ENCODE data around the gene CBX5. TPM values are rescaled to one million over a fixed set of nuclear protein-coding genes. Genes with fewer than 3 reads are reported as not detected.
A peak's percentile ranks its signal among the peaks of the same experiment; 100 is the strongest.

CBX5 gene
- polyA plus RNA-seq, 1 of the 3 experiments (the other 2 are of a cell fraction), result 11.6 TPM

DNA sequence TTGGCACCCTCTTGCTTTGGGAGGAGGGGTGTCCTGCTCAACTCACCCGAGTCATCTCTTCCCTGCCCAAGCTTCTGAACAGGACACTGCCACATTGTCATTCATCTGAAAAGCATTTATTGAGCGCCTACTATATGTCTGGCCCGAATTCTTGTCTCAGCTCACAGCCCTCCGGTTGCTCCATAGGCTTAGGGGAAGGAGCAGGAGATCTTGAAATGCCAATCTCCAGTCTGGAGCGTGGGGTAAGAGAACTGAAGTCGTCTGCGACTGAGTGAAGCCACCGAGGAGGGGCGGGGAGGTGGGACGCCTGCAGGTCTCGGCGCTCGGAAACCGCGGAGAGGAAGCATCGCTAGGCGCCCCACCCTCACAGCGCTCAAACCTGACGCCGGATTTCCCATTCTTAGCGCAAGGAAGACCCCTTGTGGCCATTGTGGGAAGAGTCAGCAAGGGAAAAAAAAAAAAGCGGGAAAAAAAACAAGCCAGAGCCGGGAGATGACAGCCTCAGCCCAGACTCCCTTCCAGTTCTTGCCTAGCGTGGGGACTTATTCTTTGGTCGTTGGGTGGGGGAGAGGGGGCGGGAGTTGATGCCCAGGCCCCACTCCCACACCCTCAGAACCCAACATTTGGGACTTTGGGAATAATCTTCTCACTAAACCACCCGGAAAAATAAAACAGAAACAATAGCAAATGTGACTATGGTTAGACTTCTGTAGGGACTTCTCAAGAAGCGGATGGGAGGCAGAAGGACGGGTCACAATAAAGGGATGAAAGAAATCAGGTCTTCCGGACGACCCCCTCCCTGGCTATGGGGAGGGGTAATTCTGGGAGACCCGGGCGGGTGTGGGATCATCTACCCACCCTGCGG, 62.9 kb downstream of the CBX5 start (continued):
- TF ChIP-seq REST (IDR thresholded peaks at IDR 0.05; ENCODE audit: low read depth, low read length), result no peak
- TF ChIP-seq RAD21 (IDR thresholded peaks at IDR 0.05; ENCODE audit: low read length), result peak; percentile 80
- TF ChIP-seq GATA2 (CRISPR knock-in tag; IDR thresholded peaks at IDR 0.05), result no peak
- no peak for TF ChIP-seq ELF1 (IDR thresholded peaks at IDR 0.05)
- TF ChIP-seq NFIC (IDR thresholded peaks at IDR 0.05; ENCODE audit: borderline replicate concordance), result no peak
- no peak for TF ChIP-seq EP300 (IDR thresholded peaks at IDR 0.05; ENCODE audit: borderline replicate concordance in 1 of 2, low read depth in 1 of 2, low read length in 1 of 2)
- TF ChIP-seq TEAD4 (IDR thresholded peaks at IDR 0.05; ENCODE audit: borderline replicate concordance, insufficient read depth), result no peak
- TF ChIP-seq GABPA (IDR thresholded peaks at IDR 0.05; ENCODE audit: low read depth), result no peak

GRCh38 chr12:54215989-54216796, 63.7 kb downstream of the CBX5 start:
- no peaks in the 10 kb centered on the region for H3K27me3 ChIP-seq (ENCODE audit: insufficient read depth)
- H2AFZ ChIP-seq (ENCODE audit: low read depth), result peak overlapping the region; percentile 77; the same call in 1 of the 2 replicates
- no peaks in the 10 kb centered on the region for H3K79me2 ChIP-seq (ENCODE audit: insufficient read depth)
- CTCF ChIA-PET, result interaction anchor here (0.7 to 7.3 kb wide), 43 partner anchors 9 to 517 kb away, joined by 3 to 212 read pairs (median 5); partner anchors contain the start of genes COPZ1, HOXC10, HOXC12 and HOXC5
- H3K36me3 ChIP-seq (replicated peaks in 1 of 2; ENCODE audit: control insufficient read depth in 1 of 2, insufficient read depth in 2 of 2, low read length in 1 of 2), result no peaks in the 10 kb centered on the region
- H3F3A ChIP-seq (replicated peaks; ENCODE audit: insufficient read depth), result peaks cover 6% of the 10 kb centered on the region
- H3K9me2 ChIP-seq, result no peaks in the 10 kb centered on the region
- DNase-seq, result no peak
- H3K27ac ChIP-seq (ENCODE audit: low read depth in 2 of 2, low read length in 1 of 2), result no peak overlapping the region
- H3K4me3 ChIP-seq (ENCODE audit: low read depth in 2 of 2, low read length in 1 of 2), result peak overlapping the region; percentile 40 to 62; a peak in 3 of 4 replicates
- peak overlapping the region; percentile 72 for H3K4me2 ChIP-seq
- no peak overlapping the region for H3K9ac ChIP-seq
- peaks cover 0 to 20% of the 10 kb centered on the region in 2 experiments; a peak in 2 of 4 replicates for H3K4me1 ChIP-seq (ENCODE audit: control insufficient read depth in 1 of 2, insufficient read depth in 2 of 2, low read depth in 1 of 2, low read length in 1 of 2)
- no peaks in the 10 kb centered on the region for H4K20me1 ChIP-seq (ENCODE audit: insufficient read depth)
- no peaks in the 10 kb centered on the region for H3K9me3 ChIP-seq
- WGBS (ENCODE audit: low lambda C conversion rate), result 30% methylated on average over 26 of the region's 31 CpGs
- POLR2A ChIA-PET, result interaction anchor here (1.1 to 1.2 kb wide), 3 partner anchors 63 to 231 kb away, joined by 3 read pairs; partner anchors contain the start of gene HOXC10
- TF ChIP-seq, protein P1, sequence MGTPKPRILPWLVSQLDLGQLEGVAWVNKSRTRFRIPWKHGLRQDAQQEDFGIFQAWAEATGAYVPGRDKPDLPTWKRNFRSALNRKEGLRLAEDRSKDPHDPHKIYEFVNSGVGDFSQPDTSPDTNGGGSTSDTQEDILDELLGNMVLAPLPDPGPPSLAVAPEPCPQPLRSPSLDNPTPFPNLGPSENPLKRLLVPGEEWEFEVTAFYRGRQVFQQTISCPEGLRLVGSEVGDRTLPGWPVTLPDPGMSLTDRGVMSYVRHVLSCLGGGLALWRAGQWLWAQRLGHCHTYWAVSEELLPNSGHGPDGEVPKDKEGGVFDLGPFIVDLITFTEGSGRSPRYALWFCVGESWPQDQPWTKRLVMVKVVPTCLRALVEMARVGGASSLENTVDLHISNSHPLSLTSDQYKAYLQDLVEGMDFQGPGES (IDR thresholded peaks at IDR 0.05; ENCODE audit: low read depth, low read length), result no peak
- TF ChIP-seq EZH2phosphoT487 (IDR thresholded peaks at IDR 0.05; ENCODE audit: borderline replicate concordance, low read depth) (no peak), FOXM1 (IDR thresholded peaks at IDR 0.05; ENCODE audit: low read depth) (no peak), MAX (IDR thresholded peaks at IDR 0.05; ENCODE audit: low read depth) (no peak), NFIC (IDR thresholded peaks at IDR 0.05; ENCODE audit: borderline replicate concordance) (no peak), POLR2AphosphoS5 (IDR thresholded peaks at IDR 0.05; ENCODE audit: low read depth, low read length) (no peak), GABPA (IDR thresholded peaks at IDR 0.05; ENCODE audit: low read depth) (no peak), ZBTB33 (IDR thresholded peaks at IDR 0.05; ENCODE audit: borderline replicate concordance, low read depth) (no peak)
- TF ChIP-seq, protein P2, sequence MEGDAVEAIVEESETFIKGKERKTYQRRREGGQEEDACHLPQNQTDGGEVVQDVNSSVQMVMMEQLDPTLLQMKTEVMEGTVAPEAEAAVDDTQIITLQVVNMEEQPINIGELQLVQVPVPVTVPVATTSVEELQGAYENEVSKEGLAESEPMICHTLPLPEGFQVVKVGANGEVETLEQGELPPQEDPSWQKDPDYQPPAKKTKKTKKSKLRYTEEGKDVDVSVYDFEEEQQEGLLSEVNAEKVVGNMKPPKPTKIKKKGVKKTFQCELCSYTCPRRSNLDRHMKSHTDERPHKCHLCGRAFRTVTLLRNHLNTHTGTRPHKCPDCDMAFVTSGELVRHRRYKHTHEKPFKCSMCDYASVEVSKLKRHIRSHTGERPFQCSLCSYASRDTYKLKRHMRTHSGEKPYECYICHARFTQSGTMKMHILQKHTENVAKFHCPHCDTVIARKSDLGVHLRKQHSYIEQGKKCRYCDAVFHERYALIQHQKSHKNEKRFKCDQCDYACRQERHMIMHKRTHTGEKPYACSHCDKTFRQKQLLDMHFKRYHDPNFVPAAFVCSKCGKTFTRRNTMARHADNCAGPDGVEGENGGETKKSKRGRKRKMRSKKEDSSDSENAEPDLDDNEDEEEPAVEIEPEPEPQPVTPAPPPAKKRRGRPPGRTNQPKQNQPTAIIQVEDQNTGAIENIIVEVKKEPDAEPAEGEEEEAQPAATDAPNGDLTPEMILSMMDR (IDR thresholded peaks at IDR 0.05), result no peak
- TF ChIP-seq, protein P3, sequence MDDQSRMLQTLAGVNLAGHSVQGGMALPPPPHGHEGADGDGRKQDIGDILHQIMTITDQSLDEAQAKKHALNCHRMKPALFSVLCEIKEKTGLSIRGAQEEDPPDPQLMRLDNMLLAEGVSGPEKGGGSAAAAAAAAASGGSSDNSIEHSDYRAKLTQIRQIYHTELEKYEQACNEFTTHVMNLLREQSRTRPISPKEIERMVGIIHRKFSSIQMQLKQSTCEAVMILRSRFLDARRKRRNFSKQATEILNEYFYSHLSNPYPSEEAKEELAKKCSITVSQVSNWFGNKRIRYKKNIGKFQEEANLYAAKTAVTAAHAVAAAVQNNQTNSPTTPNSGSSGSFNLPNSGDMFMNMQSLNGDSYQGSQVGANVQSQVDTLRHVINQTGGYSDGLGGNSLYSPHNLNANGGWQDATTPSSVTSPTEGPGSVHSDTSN (IDR thresholded peaks at IDR 0.05), result no peak

Measured in SK-N-SH (cell line).